ENCODE measurements around the gene SNX9.
"Not testable (repeated sequence)": the region's sequence is repeated elsewhere in the genome, so short reads cannot be mapped to it uniquely, and the experiment has no call there.

The SNX9 gene

DNA sequence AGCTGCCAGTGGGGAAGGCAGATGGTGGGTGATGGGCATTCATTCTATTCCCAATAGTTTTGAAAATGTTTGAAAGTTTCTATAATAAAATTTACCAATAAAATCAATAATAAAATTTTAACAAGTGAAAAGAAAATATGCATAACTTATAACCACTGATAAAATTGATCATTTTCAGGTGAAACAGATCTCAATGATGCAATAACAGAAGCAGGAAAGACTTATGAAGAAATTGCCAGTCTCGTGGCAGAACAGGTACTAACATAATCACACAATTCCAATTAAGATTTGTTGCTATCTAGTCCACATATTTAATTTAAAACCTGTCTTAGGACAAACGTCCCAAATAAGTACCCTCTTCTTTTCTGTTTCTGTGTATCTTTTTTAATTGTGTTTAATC is 112.7 kb downstream of the SNX9 start:
- Histone ChIP-seq H3K4me1 (peaks cover 6% of the 10 kb centered on the region; the same call in 1 of the 2 replicates), H3K27me3 (ENCODE audit: low read depth) (no peaks in the 10 kb centered on the region), H3K36me3 (replicated peaks) (peaks cover 20% of the 10 kb centered on the region), H3K9me3 (no peaks in the 10 kb centered on the region), H3K4me3 (no peak overlapping the region)
- in situ Hi-C loops (cut with MboI; ENCODE audit: low sequenced_read_pairs): no loop called here
- DNase-seq (ENCODE audit: low spot score in 2 of 2): no peak

DNA sequence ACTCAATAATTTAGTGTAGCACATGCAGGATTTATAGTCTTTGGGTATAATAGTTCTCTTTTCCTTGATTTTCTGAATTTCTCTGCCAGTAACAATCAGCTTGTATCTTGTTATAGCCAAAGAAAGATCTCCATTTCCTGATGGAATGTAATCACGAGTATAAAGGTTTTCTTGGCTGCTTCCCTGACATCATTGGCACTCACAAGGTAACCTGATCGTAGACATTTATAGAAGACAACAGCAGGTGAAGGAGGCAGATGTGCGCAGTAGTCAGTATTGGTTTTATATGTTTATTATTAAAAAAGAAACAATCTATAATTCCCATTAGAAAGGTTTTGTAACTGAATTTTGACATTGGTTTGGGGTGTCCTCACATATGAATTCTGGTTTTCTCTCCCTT is 114.3 kb downstream of the SNX9 start:
- Histone ChIP-seq H3K36me3 (replicated peaks) (peaks cover 25% of the 10 kb centered on the region), H3K9me3 (no peaks in the 10 kb centered on the region), H3K4me3 (no peak overlapping the region), H3K4me1 (no peaks in the 10 kb centered on the region), H3K27me3 (ENCODE audit: low read depth) (no peaks in the 10 kb centered on the region)
- in situ Hi-C loops (cut with MboI; ENCODE audit: low sequenced_read_pairs): no loop called here
- DNase-seq (ENCODE audit: low spot score in 2 of 2): no peak

DNA sequence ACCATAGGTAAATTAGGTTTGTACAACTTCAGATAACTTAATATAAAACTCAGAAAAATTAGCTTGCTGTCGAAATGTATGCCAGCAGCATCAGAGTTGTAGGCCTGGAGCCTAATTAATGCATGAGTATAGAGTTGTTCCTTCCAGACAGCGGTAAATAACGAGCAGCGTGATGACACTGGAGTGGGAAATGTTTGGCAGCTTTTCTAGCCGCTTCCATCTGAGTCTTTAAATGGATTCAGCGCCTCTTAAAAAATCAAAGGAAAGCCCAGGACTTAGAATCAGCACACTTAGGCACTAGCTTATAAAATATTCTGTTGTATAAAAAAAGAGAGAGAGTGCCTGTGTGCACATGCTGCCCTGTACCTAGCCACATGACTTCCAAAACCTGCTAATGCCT is 114.9 kb downstream of the SNX9 start:
- in situ Hi-C loops (cut with MboI; ENCODE audit: low sequenced_read_pairs): no loop called here
- peaks cover 25% of the 10 kb centered on the region for H3K36me3 ChIP-seq (replicated peaks)

DNA sequence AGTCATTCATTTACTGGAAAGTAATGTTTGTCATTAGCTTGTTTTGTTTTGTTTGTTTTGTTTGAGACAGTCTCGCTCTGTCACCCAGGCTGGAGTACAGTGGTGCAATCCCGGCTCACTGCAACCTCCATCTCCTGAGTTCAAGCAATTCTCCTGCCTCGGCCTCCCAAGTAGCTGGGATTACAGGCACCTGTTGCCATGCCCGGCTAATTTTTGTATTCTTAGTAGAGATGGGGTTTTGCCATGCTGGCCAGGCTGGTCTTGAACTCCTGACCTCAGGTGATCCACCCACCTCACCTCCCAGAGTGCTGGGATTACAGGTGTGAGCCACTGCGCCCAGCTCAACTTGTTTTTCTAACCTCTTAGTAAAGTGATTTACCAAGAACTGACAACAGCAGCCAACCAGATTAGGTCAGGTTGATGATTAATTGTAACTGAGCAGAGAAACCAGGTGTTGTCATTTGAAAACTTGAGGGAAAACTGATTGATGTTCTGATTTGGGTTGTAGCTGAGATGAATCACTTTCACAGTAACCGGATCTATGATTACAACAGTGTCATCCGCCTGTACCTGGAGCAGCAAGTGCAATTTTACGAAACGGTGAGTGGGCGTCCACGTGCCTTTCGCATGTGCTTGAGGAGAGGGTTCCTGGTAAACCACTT is 117.5 kb downstream of the SNX9 start:
- in situ Hi-C loops (cut with MboI; ENCODE audit: low sequenced_read_pairs); H3K4me3 ChIP-seq; H3K27me3 ChIP-seq (ENCODE audit: low read depth); H3K9me3 ChIP-seq; H3K4me1 ChIP-seq; DNase-seq (ENCODE audit: low spot score in 2 of 2): not testable (repeated sequence)
- H3K36me3 ChIP-seq (replicated peaks): peaks cover 21% of the 10 kb centered on the region

More for the DNA sequence above, 114.9 kb downstream of the SNX9 start:
- no peaks in the 10 kb centered on the region for H3K9me3 ChIP-seq
- no peak for DNase-seq (ENCODE audit: low spot score in 2 of 2)
- no peak overlapping the region for H3K4me3 ChIP-seq
- H3K27me3 ChIP-seq (ENCODE audit: low read depth): no peaks in the 10 kb centered on the region
- H3K4me1 ChIP-seq: no peaks in the 10 kb centered on the region

DNA sequence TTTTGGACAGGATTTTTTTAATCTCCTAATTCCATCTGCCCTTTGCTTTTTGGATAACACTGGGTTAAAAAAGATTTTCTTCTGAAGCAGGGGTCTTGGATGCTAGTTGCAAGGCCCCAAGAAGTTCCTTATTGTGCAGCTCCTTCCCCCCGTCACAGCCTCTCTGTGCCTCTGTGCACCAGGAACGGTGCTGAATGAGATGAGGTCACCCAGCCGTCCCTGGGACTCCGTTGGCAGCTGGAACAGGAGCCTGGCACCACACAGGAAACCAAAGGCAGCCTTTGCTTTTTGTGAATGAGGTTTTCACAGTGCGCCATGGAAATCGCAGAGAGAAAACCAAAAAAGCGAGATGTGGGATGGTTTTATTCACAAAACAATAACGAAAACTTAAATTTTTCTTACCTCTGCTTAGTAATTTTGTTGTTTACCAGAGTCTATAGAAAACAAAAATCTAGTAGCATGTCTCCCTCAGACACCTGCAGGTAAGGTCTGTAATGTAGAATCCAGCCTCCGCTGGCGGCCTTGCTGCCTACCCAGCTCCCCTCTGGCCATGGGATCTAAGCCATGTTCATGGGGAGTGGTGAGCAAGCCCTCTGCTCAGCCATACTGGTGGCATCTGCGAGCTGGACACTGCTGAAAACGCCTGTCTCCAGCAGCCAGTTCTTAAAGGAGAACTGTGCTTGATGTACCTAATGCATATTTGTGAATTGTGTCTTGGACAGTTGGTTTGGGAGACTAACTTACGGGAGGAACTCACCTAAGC is 118.2 kb downstream of the SNX9 start:
- no peaks in the 10 kb centered on the region for H3K9me3 ChIP-seq
- peaks cover 21% of the 10 kb centered on the region for H3K36me3 ChIP-seq (replicated peaks)
- in situ Hi-C loops (cut with MboI; ENCODE audit: low sequenced_read_pairs): no loop called here
- no peaks in the 10 kb centered on the region for H3K27me3 ChIP-seq (ENCODE audit: low read depth)
- DNase-seq (ENCODE audit: low spot score in 2 of 2): no peak
- H3K4me1 ChIP-seq: no peaks in the 10 kb centered on the region
- H3K4me3 ChIP-seq: no peak overlapping the region

DNA sequence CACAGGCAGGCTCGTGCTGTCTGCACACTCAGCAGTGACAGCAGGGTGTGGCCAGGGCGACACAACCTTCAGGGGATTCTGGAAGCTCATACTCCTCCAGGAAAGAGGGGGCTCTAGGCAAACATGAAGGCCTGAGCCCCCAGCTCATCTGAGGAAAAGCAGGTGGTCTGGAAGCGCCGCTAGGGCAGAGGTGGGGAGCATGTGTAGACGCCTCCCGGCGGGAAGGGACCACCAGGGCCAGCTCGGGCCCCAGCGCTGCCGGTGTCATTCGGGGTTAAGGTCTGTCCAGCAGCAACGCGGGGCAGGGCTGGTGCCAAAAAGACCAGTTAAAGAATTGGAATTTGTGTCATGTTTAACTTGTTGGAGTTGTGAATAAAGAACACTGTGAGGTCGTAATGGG is 119.3 kb downstream of the SNX9 start:
- H3K27me3 ChIP-seq (ENCODE audit: low read depth): no peaks in the 10 kb centered on the region
- no peaks in the 10 kb centered on the region for H3K9me3 ChIP-seq
- H3K36me3 ChIP-seq (replicated peaks): peaks cover 18% of the 10 kb centered on the region
- no peak for DNase-seq (ENCODE audit: low spot score in 2 of 2)
- H3K4me1 ChIP-seq: no peaks in the 10 kb centered on the region
- no peak overlapping the region for H3K4me3 ChIP-seq
- in situ Hi-C loops (cut with MboI; ENCODE audit: low sequenced_read_pairs): no loop called here

DNA sequence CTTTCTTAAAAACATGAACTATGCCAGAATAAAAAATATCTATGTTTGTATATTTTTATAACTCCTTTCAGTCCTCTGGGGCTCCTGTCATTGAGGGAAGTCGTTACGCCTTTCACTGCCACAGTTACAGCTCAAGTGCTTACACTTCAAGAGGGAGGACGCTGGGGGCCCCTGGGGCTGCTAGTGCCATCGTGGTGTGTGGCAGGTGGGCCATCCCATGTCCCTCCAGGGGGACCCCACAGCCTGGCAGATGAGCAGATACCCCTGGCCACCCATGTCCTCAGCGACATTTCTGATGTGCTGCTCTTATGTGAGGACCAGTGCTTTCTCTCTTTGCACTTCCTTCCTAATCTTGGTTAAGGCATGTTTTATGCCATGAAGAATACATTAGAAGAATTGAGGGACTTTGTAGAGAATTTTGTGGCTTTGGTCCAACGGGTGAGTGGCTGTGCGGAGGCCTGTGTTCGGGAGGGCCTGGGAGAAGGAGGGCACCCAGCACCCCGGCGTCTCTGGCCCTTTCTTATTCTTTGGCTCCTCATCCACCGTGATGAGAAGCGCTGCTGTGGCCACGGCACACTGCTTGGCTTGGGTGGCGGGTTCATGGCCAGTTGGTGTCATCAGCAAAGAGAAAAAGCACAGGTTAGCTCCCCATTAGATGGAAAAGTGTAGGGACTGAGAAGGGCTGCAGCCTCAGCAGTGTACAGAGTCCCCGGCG is 120.4 kb downstream of the SNX9 start:
- in situ Hi-C loops (cut with MboI; ENCODE audit: low sequenced_read_pairs): no loop called here
- H3K9me3 ChIP-seq: no peaks in the 10 kb centered on the region
- H3K4me1 ChIP-seq: no peaks in the 10 kb centered on the region
- peaks cover 14% of the 10 kb centered on the region for H3K36me3 ChIP-seq (replicated peaks)
- H3K27me3 ChIP-seq (ENCODE audit: low read depth): no peaks in the 10 kb centered on the region
- DNase-seq (ENCODE audit: low spot score in 2 of 2): no peak
- H3K4me3 ChIP-seq: no peak overlapping the region

DNA sequence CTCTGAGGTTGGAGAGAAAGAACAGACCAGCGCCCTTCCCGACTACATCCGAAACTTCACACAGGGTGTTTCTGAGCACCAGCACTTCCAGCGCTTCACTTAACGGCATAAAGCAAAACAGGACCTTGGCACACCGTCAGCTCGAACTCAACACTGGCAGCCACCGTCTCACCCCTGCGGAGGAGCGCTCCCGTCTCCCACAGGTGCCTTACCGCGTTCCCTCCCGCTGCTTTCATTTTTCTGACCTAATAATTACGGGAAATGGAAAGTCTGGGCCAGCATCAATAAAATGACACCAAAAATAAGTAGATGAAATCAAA is 120.9 kb downstream of the SNX9 start:
- Histone ChIP-seq H3K4me3 (no peak overlapping the region), H3K9me3 (no peaks in the 10 kb centered on the region), H3K27me3 (ENCODE audit: low read depth) (no peaks in the 10 kb centered on the region), H3K4me1 (no peaks in the 10 kb centered on the region), H3K36me3 (replicated peaks) (peaks cover 12% of the 10 kb centered on the region)
- in situ Hi-C loops (cut with MboI; ENCODE audit: low sequenced_read_pairs): no loop called here
- DNase-seq (ENCODE audit: low spot score in 2 of 2): no peak

DNA sequence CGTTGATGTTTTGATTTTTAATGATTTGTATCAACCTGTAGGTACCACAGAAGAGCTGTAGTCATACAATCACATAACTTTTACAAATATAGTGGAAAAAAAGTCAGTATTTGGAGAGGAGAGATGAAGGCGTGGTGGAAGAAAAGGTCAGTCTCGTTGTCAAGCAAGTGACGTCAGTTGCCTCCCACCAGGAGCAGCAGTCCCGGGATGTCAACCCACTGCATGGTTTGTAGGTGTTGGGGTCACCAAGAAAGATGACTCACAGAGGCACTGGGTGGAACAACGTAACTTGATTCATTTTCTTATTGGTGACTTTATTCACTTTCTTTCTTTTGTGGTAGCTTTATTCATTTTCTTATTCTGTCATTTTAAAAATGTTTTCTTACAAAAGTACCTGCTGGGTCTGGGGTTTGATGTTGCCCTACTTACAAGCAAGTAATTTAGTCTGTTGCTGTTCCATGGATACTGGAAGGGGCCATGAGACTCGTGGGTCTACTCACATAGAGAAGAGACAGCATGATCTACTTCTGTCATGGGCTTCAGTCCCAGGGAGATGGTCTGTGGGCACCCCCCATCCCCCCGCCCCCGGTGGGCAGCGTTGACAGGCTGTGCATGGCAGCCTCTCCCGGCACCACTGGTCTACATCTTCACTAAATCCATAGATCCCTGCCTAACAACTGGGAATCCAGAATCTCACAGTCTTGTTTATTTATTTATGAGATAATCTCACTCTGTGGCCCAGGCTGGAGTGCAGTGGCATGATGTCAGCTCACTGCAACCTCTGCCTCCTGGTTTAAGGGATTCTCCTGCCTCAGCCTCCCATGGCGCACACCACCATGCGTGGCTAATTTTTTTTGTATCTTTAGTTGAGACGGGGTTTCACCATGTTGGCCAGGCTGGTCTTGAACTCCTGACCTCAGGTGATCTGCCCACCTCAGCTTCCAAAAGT is 122.2 kb downstream of the SNX9 start:
- no peak for DNase-seq (ENCODE audit: low spot score in 2 of 2)
- in situ Hi-C loops (cut with MboI; ENCODE audit: low sequenced_read_pairs): no loop called here
- Histone ChIP-seq H3K36me3 (replicated peaks) (peaks cover 12% of the 10 kb centered on the region), H3K4me1 (no peaks in the 10 kb centered on the region), H3K27me3 (ENCODE audit: low read depth) (no peaks in the 10 kb centered on the region), H3K9me3 (no peaks in the 10 kb centered on the region), H3K4me3 (no peak overlapping the region)

DNA sequence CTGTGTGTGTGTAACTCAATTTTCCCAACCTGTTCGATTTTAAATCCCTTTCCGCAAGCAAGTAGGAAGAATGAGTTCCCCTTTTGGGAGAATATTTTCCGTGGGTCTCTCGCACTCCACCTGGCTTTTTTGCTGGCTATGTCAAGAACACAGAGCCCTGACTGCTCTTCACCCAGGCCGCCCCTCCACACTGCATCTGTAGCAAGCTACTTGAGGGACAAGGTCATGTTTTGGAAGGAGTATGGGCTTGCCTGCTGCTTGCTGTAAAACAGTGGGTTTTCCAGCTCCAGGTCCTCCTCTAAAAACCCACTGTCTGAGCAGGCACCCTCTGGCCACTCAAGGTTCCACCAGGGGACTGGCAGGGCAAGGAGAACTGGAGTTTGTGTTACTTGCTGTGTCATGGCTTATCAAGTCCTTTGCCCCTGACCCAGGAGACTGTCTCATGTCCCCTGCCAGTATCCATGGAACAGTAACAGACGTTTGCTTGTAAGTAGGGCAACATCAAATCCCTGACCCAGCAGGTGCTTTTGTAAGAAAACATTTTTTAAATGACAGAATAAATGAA is 123.1 kb downstream of the SNX9 start:
- Histone ChIP-seq H3K4me3 (no peak overlapping the region), H3K27me3 (ENCODE audit: low read depth) (no peaks in the 10 kb centered on the region), H3K4me1 (no peaks in the 10 kb centered on the region), H3K36me3 (replicated peaks) (peaks cover 5% of the 10 kb centered on the region), H3K9me3 (no peaks in the 10 kb centered on the region)
- in situ Hi-C loops (cut with MboI; ENCODE audit: low sequenced_read_pairs): no loop called here
- DNase-seq (ENCODE audit: low spot score in 2 of 2): no peak

DNA sequence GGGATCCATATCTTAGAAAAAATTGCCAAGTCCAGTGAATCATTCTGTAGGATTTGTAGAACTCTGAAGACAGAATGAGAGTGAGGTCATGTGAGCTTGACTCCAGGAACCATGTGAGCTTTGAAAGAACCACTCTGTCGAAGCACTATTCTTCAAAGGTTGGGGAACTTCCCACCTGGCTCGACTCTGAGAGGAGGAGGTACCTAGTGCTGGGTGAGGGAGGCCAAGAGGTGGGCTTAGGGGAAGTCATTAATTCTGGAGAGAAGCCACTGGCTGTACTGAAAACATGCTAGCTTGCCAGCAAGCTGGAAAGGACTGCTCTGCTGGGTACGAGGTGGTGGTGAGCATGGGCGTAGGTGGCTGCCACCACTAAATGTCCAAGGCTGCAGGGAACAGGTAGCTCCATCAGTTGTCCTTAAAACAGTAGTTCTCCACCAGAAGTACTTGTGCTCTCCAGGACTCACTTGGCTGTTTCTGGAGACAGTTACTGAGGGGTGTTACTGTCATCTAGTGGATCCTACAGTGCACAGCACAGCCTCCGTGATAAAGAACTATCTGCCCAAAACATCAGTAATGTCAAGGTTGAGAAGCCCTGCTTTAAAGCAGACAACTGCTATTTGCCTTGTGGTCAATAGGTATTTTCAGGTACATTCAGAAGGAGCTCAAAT is 124.0 kb downstream of the SNX9 start:
- in situ Hi-C loops (cut with MboI; ENCODE audit: low sequenced_read_pairs): no loop called here
- H3K27me3 ChIP-seq (ENCODE audit: low read depth): no peaks in the 10 kb centered on the region
- H3K4me1 ChIP-seq: no peaks in the 10 kb centered on the region
- no peaks in the 10 kb centered on the region; the same call in 1 of the 2 replicates for H3K36me3 ChIP-seq (replicated peaks)
- H3K9me3 ChIP-seq: no peaks in the 10 kb centered on the region
- DNase-seq (ENCODE audit: low spot score in 2 of 2): no peak
- H3K4me3 ChIP-seq: no peak overlapping the region

DNA sequence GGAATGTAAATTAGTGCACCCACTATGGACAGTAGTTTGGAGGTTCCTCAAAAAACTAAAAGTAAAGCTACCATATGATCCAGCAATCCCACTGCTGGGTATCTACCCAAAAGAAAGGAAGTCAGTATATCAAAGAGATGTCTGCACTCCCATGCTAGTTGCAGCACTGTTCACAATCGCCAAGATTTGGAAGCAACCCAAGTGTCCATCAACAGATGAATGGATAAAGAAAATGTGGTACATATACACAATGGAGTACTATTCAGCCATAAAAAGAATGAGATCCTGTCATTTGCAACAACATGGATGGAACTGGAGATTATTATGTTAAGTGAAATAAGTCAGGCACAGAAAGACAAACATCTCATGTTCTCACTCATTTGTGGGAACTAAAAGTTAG is 127.9 kb downstream of the SNX9 start:
- DNase-seq (ENCODE audit: low spot score in 2 of 2); H3K36me3 ChIP-seq (replicated peaks); H3K4me1 ChIP-seq; H3K4me3 ChIP-seq; H3K9me3 ChIP-seq; in situ Hi-C loops (cut with MboI; ENCODE audit: low sequenced_read_pairs); H3K27me3 ChIP-seq (ENCODE audit: low read depth): not testable (repeated sequence)

DNA sequence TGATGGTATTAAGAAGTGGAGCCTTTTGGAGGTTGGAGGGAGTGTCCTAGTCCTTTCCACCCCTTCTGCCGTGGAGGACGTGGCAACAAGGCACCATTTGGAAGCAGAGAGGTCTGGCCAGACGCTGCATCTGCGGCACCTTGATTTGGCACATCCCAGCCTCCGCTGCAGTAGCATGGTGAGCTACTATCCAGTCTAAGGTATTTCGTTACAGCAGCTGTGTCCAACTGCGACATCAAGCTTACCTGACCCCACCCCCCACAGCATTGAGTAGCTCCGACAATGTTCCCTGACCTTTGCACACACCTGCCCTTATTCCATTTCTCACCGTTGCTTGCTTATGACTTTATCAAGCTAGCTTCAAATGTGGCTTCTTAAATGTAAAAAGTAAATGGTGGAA is 128.8 kb downstream of the SNX9 start:
- Histone ChIP-seq H3K9me3 (no peaks in the 10 kb centered on the region), H3K4me1 (no peaks in the 10 kb centered on the region), H3K36me3 (replicated peaks) (no peaks in the 10 kb centered on the region), H3K27me3 (ENCODE audit: low read depth) (no peaks in the 10 kb centered on the region; the same call in 1 of the 2 replicates), H3K4me3 (no peak overlapping the region)
- in situ Hi-C loops (cut with MboI; ENCODE audit: low sequenced_read_pairs): no loop called here
- DNase-seq (ENCODE audit: low spot score in 2 of 2): no peak

Data from HAP-1 (cell line).